Measurements from ENCODE around the gene STMP1.
"Not testable (repeated sequence)": the region's sequence is repeated elsewhere in the genome, so short reads cannot be mapped to it uniquely, and the experiment has no call there.

The STMP1 gene

GRCh38 chr7:135666846-135667245 lies 4.5 kb downstream of the STMP1 start:
- Histone ChIP-seq H3K27me3 (ENCODE audit: control insufficient read depth, insufficient read depth, low read length) (no peaks in the 10 kb centered on the region), H3K9me3 (ENCODE audit: control insufficient read depth, low read length) (no peaks in the 10 kb centered on the region), H3K9ac (ENCODE audit: low read length) (no peak overlapping the region), H3K4me1 (ENCODE audit: control insufficient read depth, insufficient read depth, low read length) (no peaks in the 10 kb centered on the region), H3K36me3 (ENCODE audit: control insufficient read depth, insufficient read depth, low read length) (no peaks in the 10 kb centered on the region), H3K4me3 (ENCODE audit: low read length) (no peak overlapping the region)

DNA sequence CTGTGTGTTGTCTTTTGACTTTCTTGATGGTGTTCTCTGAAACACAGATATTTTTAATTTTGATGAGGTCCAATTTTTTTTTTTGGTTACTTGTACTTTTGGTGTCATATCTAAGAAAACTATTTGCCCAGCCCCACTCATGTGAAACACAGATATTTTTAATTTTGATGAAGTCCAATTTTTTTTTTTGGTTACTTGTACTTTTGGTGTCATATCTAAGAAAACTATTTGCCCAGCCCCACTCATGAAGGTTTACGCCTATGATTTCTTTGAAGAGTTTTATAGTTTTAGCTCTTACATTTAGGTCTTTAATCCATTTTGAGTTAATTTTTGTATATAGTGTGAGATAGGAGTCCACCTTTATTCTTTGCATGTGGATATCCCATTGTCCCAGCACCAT lies 5.3 kb downstream of the STMP1 start:
- not testable (repeated sequence) for H3K4me3 ChIP-seq (ENCODE audit: low read length); H3K9ac ChIP-seq (ENCODE audit: low read length); H3K4me1 ChIP-seq (ENCODE audit: control insufficient read depth, insufficient read depth, low read length); H3K27me3 ChIP-seq (ENCODE audit: control insufficient read depth, insufficient read depth, low read length); H3K9me3 ChIP-seq (ENCODE audit: control insufficient read depth, low read length); H3K36me3 ChIP-seq (ENCODE audit: control insufficient read depth, insufficient read depth, low read length)

DNA sequence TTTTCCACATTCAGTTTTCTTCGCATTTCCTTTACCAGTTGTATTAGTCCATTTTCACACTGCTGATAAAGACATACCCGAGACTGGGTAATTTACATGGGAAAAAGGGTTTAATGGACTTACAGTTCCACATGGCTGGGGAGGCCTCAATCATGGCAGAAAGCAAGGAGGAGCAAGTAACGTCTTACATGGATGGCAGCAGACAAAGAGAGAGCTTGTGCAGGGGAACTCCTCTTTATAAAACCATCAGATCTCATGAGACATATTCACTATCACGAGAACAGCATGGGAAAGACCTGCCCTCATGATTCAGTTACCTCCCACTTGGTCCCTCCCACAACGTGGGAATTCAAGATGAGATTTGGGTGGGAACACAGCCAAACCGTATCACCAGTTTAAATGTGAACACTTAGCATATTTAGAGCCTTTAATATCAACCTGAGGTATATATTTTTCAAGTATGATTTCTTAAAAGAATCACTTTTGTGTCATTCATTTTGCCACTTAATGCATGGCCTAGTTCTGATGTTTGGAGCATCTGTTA lies 6.6 kb downstream of the STMP1 start:
- not testable (repeated sequence) for H3K36me3 ChIP-seq (ENCODE audit: control insufficient read depth, insufficient read depth, low read length); H3K4me1 ChIP-seq (ENCODE audit: control insufficient read depth, insufficient read depth, low read length); H3K9me3 ChIP-seq (ENCODE audit: control insufficient read depth, low read length); H3K4me3 ChIP-seq (ENCODE audit: low read length); H3K9ac ChIP-seq (ENCODE audit: low read length); H3K27me3 ChIP-seq (ENCODE audit: control insufficient read depth, insufficient read depth, low read length)

DNA sequence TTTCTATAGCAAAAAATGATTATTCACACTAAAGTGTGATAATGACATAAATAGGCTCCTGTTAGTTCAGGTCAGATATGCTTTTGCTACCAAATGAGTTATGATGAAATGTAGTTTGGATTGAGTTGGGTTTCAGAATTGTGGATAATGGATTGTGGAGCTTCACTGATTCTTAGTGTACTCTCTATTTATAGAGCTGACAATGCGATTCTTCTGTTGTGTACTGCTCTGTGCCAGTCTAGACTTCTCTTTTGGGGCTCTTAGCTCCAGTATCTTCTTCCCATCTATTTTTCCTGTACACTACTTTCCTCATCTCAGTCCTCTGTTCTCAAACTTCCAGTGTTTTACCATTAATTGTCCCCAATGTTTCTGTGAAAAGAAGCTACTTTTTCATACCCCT lies 7.5 kb downstream of the STMP1 start:
- Histone ChIP-seq H3K9me3 (ENCODE audit: control insufficient read depth, low read length) (no peaks in the 10 kb centered on the region), H3K4me1 (ENCODE audit: control insufficient read depth, insufficient read depth, low read length) (no peaks in the 10 kb centered on the region), H3K36me3 (ENCODE audit: control insufficient read depth, insufficient read depth, low read length) (no peaks in the 10 kb centered on the region), H3K9ac (ENCODE audit: low read length) (no peak overlapping the region), H3K27me3 (ENCODE audit: control insufficient read depth, insufficient read depth, low read length) (no peaks in the 10 kb centered on the region), H3K4me3 (ENCODE audit: low read length) (no peak overlapping the region)

- H3K36me3 ChIP-seq (ENCODE audit: control insufficient read depth, insufficient read depth, low read length) = no peaks in the 10 kb centered on the region
- H3K9me3 ChIP-seq (ENCODE audit: control insufficient read depth, low read length) = no peaks in the 10 kb centered on the region
- H3K27me3 ChIP-seq (ENCODE audit: control insufficient read depth, insufficient read depth, low read length) = no peaks in the 10 kb centered on the region
- no peaks in the 10 kb centered on the region for H3K4me1 ChIP-seq (ENCODE audit: control insufficient read depth, insufficient read depth, low read length)
- no peak overlapping the region for H3K9ac ChIP-seq (ENCODE audit: low read length)
- H3K4me3 ChIP-seq (ENCODE audit: low read length) = no peak overlapping the region
Observed at GRCh38 chr7:135670179-135670578, 7.9 kb downstream of the STMP1 start.

DNA sequence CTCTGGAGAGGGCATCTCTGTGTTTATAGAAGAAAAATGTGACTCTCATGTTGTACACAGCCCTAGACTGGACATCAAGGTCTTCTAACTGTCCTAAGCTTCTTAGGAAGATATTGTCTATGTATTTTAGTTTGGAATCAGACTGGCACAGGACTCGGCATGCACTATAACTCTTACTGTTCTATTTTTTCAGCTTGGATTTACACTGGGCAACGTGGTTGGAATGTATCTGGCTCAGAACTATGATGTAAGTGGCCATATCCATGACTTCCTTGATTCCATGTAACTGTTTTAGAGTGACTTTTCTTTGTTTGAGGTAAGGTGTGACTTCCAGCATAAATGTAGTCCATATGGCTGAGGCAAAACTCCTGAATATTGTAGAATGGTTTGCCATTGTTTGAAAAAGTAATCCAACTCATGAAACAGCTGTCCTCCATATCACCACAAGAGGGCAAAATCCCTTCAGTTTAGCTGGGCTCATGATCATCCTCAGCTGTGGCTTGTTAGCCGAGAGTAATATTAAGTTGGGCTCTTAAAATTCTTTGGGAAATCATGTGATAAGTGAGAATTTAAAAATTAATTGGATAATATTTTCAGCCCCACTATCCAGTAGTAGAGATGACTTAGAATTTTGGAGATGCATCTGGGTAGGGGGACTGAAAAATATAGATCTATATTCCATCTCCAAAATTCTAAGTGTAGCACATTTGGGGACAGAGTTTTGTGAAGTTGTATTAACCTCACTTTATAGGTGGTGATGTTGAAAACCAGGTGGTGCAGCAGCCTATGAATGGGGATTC lies 10.4 kb downstream of the STMP1 start:
- no peaks in the 10 kb centered on the region for H3K4me1 ChIP-seq (ENCODE audit: control insufficient read depth, insufficient read depth, low read length)
- no peak overlapping the region for H3K4me3 ChIP-seq (ENCODE audit: low read length)

DNA sequence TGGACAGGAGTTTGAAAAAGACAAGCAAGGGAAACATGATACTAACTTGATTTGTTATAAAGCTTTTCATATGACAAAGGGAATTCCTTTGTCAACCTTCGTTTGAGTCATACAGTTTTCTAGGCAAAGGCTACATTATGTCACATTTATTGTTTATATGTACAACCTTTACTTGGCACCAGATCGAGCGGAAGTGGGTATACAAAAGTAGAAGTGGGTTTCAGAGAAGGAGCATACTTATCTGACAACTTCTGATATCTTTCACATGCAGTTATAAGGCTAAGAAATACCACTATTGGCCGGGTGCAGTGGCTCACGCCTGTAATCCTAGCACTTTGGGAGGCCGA lies 11.0 kb downstream of the STMP1 start:
- no peaks in the 10 kb centered on the region for H3K36me3 ChIP-seq (ENCODE audit: control insufficient read depth, insufficient read depth, low read length)

More for the DNA sequence above, 10.4 kb downstream of the STMP1 start:
- Histone ChIP-seq H3K27me3 (ENCODE audit: control insufficient read depth, insufficient read depth, low read length) (no peaks in the 10 kb centered on the region), H3K9ac (ENCODE audit: low read length) (no peak overlapping the region), H3K9me3 (ENCODE audit: control insufficient read depth, low read length) (no peaks in the 10 kb centered on the region), H3K36me3 (ENCODE audit: control insufficient read depth, insufficient read depth, low read length) (no peaks in the 10 kb centered on the region)

DNA sequence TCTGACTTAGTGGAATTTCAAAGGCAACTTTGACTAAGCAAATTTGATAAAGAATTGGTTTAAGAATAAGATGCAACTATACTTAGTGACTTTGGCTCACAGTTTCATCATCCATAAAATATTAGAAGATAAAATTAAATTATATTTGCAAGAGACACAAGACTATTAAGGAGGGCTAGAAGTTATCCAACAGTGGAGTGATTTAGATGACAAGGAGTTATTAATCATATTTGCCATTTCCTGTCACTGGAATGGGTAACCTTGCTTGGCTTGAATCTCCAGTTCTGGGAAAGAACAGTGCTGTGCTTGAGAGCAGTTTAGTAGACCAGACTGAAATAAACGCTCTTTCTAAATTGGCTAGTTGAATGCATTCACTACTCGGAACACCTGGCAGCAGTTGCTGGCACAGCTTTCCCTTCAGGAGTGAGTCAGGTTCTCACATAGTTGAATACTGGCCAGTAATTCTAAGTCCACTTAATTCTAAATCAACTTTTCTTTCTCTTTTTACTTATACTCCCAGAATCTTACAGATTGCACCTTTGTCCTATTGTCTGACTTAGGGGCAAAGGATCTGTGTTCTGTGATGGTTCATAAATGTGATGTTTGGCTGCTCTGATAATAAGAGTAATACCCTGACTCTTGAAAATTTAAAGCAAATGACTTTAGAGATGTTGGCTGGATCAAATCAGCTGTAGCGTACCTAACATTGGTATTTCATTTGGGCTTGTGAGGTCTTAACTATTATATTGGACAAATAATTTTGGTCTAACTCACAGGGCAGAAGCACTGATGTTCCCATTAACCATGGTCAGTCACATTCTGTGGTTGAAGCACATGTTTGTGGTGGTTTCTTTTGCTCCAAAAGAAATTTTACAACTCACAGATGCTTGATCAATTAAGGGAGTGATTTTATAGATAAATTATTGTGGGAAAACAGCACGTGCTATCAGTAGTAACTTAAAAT lies 16.6 kb downstream of the STMP1 start:
- no peak overlapping the region for H3K9ac ChIP-seq (ENCODE audit: low read length)
- H3K36me3 ChIP-seq (ENCODE audit: control insufficient read depth, insufficient read depth, low read length) = no peaks in the 10 kb centered on the region
- no peaks in the 10 kb centered on the region for H3K9me3 ChIP-seq (ENCODE audit: control insufficient read depth, low read length)
- no peak overlapping the region for H3K4me3 ChIP-seq (ENCODE audit: low read length)
- no peaks in the 10 kb centered on the region for H3K27me3 ChIP-seq (ENCODE audit: control insufficient read depth, insufficient read depth, low read length)
- H3K4me1 ChIP-seq (ENCODE audit: control insufficient read depth, insufficient read depth, low read length) = no peaks in the 10 kb centered on the region

More for the DNA sequence above, 11.0 kb downstream of the STMP1 start:
- no peak overlapping the region for H3K9ac ChIP-seq (ENCODE audit: low read length)
- no peaks in the 10 kb centered on the region for H3K4me1 ChIP-seq (ENCODE audit: control insufficient read depth, insufficient read depth, low read length)
- H3K27me3 ChIP-seq (ENCODE audit: control insufficient read depth, insufficient read depth, low read length) = no peaks in the 10 kb centered on the region
- H3K4me3 ChIP-seq (ENCODE audit: low read length) = no peak overlapping the region
- no peaks in the 10 kb centered on the region for H3K9me3 ChIP-seq (ENCODE audit: control insufficient read depth, low read length)

GRCh38 chr7:135681762-135682161 lies 19.4 kb downstream of the STMP1 start:
- H3K9ac ChIP-seq (ENCODE audit: low read length) = no peak overlapping the region
- no peaks in the 10 kb centered on the region for H3K36me3 ChIP-seq (ENCODE audit: control insufficient read depth, insufficient read depth, low read length)
- no peaks in the 10 kb centered on the region for H3K4me1 ChIP-seq (ENCODE audit: control insufficient read depth, insufficient read depth, low read length)
- H3K27me3 ChIP-seq (ENCODE audit: control insufficient read depth, insufficient read depth, low read length) = no peaks in the 10 kb centered on the region
- H3K4me3 ChIP-seq (ENCODE audit: low read length) = no peak overlapping the region
- no peaks in the 10 kb centered on the region for H3K9me3 ChIP-seq (ENCODE audit: control insufficient read depth, low read length)

DNA sequence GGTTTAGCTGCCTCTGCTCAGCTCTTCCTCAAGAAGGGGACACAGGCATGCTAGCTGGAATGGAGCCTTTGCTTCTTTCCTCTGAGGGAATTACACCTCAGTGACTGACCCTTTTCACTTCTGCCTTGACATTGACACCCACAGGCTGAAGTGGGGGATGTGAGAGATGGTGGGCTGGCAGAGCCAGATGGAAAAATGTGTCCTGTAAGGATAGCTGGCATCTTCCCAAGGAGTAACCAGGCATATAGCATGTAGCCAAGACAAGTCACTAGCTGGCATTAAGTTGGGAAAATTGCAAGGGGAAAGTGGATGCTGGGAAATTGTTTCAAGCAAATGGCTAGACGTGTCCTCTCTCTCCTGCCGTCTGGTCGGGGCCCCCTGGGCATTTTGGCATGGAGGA lies 19.9 kb downstream of the STMP1 start:
- no peaks in the 10 kb centered on the region for H3K9me3 ChIP-seq (ENCODE audit: control insufficient read depth, low read length)
- no peak overlapping the region for H3K9ac ChIP-seq (ENCODE audit: low read length)
- no peak overlapping the region for H3K4me3 ChIP-seq (ENCODE audit: low read length)
- H3K36me3 ChIP-seq (ENCODE audit: control insufficient read depth, insufficient read depth, low read length) = no peaks in the 10 kb centered on the region
- H3K4me1 ChIP-seq (ENCODE audit: control insufficient read depth, insufficient read depth, low read length) = no peaks in the 10 kb centered on the region
- no peaks in the 10 kb centered on the region for H3K27me3 ChIP-seq (ENCODE audit: control insufficient read depth, insufficient read depth, low read length)

- no peaks in the 10 kb centered on the region for H3K36me3 ChIP-seq (ENCODE audit: control insufficient read depth, insufficient read depth, low read length)
- H3K9ac ChIP-seq (ENCODE audit: low read length) = no peak overlapping the region
- H3K27me3 ChIP-seq (ENCODE audit: control insufficient read depth, insufficient read depth, low read length) = no peaks in the 10 kb centered on the region
- no peak overlapping the region for H3K4me3 ChIP-seq (ENCODE audit: low read length)
- H3K9me3 ChIP-seq (ENCODE audit: control insufficient read depth, low read length) = no peaks in the 10 kb centered on the region
- no peaks in the 10 kb centered on the region for H3K4me1 ChIP-seq (ENCODE audit: control insufficient read depth, insufficient read depth, low read length)
Observed at GRCh38 chr7:135683609-135684008, 21.3 kb downstream of the STMP1 start.

- Histone ChIP-seq H3K9ac (ENCODE audit: low read length) (no peak overlapping the region), H3K9me3 (ENCODE audit: control insufficient read depth, low read length) (no peaks in the 10 kb centered on the region)
Observed at GRCh38 chr7:135684136-135684535, 21.8 kb downstream of the STMP1 start.

More at GRCh38 chr7:135684136-135684535, 21.8 kb downstream of the STMP1 start:
- H3K4me3 ChIP-seq (ENCODE audit: low read length) = no peak overlapping the region
- H3K36me3 ChIP-seq (ENCODE audit: control insufficient read depth, insufficient read depth, low read length) = no peaks in the 10 kb centered on the region
- no peaks in the 10 kb centered on the region for H3K4me1 ChIP-seq (ENCODE audit: control insufficient read depth, insufficient read depth, low read length)
- no peaks in the 10 kb centered on the region for H3K27me3 ChIP-seq (ENCODE audit: control insufficient read depth, insufficient read depth, low read length)
